Stimulated activated CD4-positive, alpha-beta T cell treated with anti-CD3 and anti-CD28 coated beads, Interleukin-12 subunit alpha, Interleukin-12 subunit beta, amount 100 ng/mL, for 48 hours (primary cell): ENCODE results near the gene OLIG2.

Experiments
- DNase-seq, 3 donors: peaks; one replicate each; pipeline ENCODE4 v3.0.0-alpha.2; 2020; ENCODE audit warnings: low read depth in 2 of 3, low spot score in 1 of 3

OLIG2 gene

GRCh38 chr21:33019885-33020557 is 5.7 kb upstream of the OLIG2 start:
- DNase-seq: no peak

- DNase-seq: no peak
Measured at GRCh38 chr21:33020558-33021100, 5.1 kb upstream of the OLIG2 start.

GRCh38 chr21:33021150-33021549 is 4.6 kb upstream of the OLIG2 start:
- no peak for DNase-seq

GRCh38 chr21:33021667-33022066 is 4.1 kb upstream of the OLIG2 start:
- DNase-seq: no peak

- DNase-seq: no peak
Measured at GRCh38 chr21:33022489-33022827, 3.3 kb upstream of the OLIG2 start.

GRCh38 chr21:33022828-33023573 is 2.7 kb upstream of the OLIG2 start:
- DNase-seq: no peak

- no peak for DNase-seq
Measured at GRCh38 chr21:33023574-33024200, 2.0 kb upstream of the OLIG2 start.

GRCh38 chr21:33024201-33025103 is 1.3 kb upstream of the OLIG2 start:
- DNase-seq: no peak

- DNase-seq: no peak
Measured at GRCh38 chr21:33025106-33025488, 638 bp upstream of the OLIG2 start.

- DNase-seq: no peak
Measured at GRCh38 chr21:33026443-33026858, 716 bp downstream of the OLIG2 start.

- no peak for DNase-seq
Measured at GRCh38 chr21:33026878-33027400, 1.2 kb downstream of the OLIG2 start.

GRCh38 chr21:33027401-33028286 is 1.9 kb downstream of the OLIG2 start:
- DNase-seq: no peak

- DNase-seq: no peak
Measured at GRCh38 chr21:33028287-33028670, 2.5 kb downstream of the OLIG2 start.

- DNase-seq: no peak
Measured at GRCh38 chr21:33028773-33029384, 3.1 kb downstream of the OLIG2 start.

- DNase-seq: no peak
Measured at GRCh38 chr21:33029385-33029921, 3.7 kb downstream of the OLIG2 start.

- no peak for DNase-seq
Measured at GRCh38 chr21:33029975-33030461, 4.3 kb downstream of the OLIG2 start.

GRCh38 chr21:33030633-33031032 is 4.9 kb downstream of the OLIG2 start:
- no peak for DNase-seq

GRCh38 chr21:33031152-33031911 is 5.6 kb downstream of the OLIG2 start:
- DNase-seq: no peak
